ENCODE data around the gene SHB.

Gene SHB

DNA sequence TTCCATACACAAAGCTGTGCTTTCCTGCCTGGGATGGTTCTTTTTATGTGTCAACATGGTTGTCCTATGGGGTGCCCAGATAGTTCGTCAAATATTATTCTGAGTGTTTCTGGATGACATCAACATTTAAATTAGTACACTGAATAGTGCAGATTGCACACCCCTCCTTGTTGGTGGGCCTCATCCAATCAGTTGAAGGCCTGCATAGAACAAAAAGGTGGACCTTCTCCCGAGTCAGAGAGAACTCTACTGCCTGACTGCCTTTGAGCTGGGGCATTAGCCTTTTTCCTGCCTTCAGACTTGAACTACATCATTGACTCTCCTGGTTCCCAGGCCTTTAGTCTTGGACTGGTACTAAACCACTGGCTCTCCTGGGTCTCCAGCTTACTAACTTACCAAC, 80.4 kb downstream of the SHB start:
- DNase-seq (ENCODE audit: low read depth) = no peak

DNA sequence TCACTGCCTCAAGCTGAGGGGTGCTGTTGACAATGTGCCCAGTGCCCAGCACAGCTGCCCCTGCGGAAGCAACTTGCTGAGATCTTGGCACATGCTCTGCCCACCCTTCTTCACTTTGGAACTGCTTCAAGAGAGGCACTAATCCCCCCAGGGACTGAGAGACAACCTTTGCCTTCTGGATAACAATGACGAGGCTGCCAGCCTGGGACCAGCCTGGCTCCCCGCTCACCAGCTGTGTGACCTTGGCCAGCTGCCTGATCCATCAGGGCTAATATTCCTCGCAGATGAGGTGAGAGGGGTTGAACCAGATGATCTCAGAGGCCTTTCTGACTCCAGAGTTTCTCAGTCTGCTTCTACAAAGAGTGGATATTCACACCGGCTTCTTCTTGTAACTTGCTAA, 81.0 kb downstream of the SHB start:
- no peak for DNase-seq (ENCODE audit: low read depth)

DNA sequence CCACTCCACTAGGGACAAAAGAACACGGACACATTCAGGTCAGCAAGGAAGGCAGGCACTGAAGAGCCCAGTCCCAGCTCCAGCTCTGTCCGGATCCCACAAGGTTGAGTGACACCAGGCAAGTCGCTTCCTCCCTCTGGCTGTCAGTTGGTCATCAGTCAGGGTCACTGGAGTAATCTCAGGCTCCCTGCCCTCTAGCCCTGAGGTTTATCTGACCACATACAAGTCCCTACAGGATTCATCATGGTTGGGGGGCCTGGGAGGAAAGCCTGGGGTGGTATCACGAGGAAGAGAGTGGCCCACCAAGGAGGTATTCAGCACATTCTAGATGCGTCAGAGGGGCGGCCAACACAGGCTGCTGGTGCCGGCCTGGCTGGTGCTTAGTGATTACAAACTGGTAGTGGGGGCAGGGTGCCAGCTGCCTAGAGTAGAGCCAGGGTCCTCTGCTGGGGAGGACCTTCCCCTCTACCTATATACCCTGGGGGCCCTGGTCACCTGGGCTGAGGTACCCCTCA, 81.5 kb downstream of the SHB start:
- DNase-seq (ENCODE audit: low read depth) = no peak

DNA sequence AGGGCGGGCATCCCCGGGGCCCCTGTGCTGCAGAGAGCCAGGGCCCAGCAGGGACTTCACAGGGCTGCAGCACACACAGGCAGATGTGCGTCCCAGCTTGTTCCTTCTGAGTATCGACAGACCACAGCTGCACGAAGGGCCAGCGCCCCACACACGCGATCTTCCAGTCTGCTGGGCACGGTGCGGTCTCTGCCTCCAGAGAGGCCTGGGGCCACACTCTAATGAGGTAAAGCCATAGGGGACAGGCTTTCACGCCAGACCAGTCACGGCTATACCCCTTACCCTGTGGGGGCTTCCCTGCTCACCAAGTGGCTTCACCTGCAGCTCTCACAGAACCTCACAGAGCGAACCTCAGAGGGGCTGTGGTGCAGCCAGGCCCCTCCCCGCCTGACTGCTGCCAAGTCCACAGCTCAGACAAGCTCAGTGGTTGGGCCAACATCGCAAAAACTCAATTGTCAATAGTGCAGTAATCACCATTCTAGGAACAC, 82.2 kb downstream of the SHB start:
- DNase-seq (ENCODE audit: low read depth) = no peak

DNA sequence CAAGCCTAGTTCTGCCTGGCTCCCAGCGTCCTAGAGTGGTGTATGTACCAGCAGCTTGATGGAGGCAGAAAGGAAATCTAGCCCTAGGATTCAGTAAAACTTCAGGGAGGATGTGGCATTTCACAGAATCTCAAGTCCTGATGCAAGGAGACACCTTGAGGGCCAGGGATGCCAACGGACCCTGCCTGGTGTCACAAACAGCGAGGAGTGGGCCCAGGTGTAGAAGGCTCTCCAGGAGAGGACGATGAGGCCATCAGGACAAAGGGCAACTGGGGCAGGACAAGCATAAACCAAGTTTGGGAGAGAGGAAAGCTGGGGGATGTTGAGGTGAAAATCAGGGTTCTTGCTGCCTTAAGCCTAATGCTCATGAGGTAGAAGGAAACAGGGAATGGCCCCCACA, 83.0 kb downstream of the SHB start:
- no peak for DNase-seq (ENCODE audit: low read depth)

DNA sequence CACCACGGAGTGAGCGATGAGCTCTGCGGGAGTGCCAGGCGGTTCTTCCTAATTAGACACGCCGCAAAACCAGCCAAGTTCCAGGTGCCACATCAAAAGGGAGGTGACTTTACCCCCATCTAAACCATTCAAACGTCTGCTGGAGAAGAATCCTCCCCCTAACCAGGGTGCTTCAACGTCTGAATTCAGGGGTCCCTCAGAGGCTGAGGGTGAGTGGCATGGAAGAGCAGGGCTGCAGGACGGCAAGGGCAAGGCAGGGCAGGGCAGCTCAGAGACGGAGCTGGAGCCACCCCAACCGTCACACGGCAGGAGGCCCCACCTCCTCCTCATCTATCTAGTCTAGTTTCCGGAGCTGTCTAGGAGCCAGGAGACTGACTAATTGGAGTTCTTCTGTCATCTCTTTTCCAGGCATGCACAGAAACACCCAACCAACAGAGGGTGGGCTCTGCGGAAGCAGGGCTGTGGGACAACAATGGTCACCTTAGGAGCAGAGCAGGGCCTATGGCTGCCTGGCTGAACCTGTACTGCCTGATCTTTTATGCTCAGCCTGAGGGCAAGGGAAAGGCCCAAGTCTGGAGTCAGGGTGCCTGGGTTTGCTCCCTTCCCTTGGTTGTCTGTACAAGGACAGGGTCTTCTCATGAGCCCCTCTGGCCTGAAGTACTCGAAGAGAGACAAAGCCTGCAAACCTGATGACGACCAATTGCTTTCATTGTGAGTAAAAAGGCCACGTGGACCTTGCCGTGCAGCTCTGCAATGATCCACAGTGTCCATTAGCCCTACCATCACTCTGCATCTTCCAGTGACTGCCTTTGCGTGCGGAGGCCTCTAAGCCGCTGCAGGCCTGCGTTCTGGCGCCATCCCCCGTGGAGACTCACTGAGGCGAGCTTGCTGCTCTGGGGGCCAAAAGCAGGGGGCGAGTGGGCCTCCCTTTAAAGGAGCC, 84.1 kb downstream of the SHB start:
- no peak for DNase-seq (ENCODE audit: low read depth)

DNA sequence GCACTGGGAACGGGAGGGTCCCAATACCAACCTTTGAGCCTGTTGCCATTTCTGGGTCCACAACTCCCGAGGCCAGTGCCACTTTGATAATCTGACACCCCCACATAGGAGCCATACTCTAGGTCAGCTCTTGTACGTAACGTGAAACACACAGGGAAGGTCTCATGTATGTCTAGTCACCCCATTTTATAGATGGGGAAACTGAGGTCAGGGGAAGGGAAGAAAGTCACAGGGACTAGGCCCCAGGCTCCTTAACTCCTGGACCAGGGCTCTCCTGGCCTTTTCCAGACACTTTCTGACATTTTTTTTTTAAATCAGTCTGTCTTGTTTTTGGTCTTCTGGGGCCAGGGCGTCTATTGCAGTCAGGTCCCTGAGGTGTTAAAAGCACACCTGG, 84.8 kb downstream of the SHB start:
- DNase-seq (ENCODE audit: low read depth) = no peak

DNA sequence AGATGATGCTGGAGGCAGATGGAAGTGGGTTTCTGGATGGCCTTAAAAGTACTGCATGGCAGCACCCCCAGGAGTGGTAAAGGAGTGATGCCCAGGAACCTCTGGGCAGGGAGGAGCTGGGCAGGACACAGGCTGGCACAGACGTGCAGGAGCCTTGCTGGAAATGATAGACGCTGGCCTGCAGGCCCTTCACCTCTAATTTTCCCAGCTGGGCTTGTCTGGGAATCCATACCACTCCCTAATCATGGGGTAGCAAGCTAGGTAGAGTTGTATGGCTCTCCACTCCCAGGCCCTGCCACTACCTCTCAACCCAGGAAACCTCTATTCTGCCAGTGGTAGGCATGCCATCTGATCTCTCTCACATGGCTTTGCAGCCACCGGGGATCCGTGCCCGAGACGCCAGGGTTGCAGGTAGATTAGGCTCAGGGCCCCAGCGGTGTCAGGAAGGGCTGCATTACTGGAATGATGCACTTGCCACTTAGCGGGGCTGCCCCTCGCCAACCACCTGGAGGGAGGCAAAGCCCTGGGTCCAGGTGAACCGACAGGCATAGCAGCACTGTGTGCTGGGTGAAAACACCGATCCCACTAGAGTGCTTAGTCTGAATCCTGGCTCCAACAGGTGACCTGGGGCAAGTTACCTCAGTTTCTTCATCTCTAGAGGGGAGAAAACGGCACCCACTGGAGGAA, 85.5 kb downstream of the SHB start:
- no peak for DNase-seq (ENCODE audit: low read depth)

DNA sequence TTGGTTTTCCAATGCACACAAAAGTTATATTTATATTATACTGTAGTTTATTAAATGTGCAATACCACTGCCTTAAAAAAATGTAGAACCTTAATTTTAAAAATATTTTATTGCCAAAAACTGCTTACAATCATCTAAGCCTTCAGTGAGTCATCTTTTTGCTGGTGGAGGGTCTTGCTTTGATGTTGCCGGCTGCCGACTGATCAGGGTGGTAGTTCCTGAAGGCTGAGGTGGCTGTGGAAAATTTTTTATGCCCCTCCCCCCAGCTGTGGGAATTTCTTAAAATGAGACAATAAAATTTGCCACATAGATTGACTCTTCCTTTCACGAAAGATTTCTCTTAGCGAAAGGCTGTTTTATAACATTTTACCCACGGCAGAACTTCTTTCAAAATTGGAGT, 89.2 kb downstream of the SHB start:
- no peak for DNase-seq (ENCODE audit: low read depth)

DNA sequence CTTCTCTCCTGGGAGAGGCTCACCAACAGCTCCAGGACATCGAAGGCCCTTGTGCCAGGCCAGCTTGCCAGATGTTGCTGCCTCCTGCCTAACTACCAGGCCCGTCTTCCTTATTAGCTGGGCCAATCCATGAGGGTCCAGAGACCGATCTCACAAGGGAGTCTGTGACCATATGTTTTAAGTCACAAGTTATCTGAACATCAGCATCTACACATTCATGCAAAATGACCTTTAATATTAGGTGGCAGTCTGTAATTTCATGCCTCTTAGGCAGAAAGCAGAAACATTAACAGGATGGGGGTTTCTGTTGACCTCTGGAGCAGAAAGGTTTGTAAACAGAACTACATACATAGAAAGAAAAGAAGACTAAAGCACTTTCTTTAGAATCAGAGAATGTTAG, 90.0 kb downstream of the SHB start:
- DNase-seq (ENCODE audit: low read depth) = no peak

DNA sequence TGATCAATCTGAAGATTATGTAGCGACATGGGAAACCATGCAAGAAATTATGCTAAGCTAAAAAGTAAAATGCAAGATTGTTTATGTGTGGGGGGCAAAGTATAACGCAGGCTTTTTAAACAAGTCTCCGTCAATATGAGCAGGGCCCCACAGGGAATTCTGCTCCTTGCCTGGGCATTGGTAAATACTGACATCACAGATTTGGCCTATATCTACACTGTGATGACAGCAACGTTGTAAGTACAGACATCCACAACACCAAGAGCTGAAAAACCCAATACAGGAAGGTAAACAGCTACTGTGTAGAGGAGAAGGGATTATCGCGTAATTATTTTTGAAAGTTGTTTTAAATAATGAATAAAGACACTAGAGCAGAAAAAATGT, 90.6 kb downstream of the SHB start:
- DNase-seq (ENCODE audit: low read depth) = no peak

DNA sequence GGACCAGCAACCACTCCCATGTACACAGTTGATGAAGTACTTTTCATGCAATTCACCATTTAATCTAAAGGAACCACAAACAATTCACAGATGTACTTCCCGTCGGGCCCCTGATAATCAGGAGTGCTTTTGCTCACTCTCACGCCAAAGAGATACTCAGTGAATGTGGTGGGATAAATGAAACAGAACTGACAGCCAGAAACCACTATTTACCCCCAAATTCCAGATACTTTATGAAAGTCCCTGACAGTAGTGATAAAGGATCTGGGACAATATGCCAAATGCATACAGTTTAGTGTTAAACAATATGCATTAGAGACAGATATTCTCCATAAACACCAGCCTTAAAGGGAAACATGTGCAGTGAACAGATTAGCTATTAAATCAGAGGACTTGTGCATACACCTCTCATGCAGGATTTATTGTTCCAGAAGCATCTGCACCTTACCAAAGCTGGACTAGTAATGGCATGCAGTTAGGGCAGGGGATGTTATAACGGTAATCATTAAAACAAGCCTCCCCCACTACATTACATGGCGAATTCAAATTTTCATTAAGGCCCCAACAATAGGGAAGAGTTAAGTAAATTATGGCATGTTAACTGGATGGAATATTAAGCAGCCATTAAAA, 91.1 kb downstream of the SHB start:
- no peak for DNase-seq (ENCODE audit: low read depth)

DNA sequence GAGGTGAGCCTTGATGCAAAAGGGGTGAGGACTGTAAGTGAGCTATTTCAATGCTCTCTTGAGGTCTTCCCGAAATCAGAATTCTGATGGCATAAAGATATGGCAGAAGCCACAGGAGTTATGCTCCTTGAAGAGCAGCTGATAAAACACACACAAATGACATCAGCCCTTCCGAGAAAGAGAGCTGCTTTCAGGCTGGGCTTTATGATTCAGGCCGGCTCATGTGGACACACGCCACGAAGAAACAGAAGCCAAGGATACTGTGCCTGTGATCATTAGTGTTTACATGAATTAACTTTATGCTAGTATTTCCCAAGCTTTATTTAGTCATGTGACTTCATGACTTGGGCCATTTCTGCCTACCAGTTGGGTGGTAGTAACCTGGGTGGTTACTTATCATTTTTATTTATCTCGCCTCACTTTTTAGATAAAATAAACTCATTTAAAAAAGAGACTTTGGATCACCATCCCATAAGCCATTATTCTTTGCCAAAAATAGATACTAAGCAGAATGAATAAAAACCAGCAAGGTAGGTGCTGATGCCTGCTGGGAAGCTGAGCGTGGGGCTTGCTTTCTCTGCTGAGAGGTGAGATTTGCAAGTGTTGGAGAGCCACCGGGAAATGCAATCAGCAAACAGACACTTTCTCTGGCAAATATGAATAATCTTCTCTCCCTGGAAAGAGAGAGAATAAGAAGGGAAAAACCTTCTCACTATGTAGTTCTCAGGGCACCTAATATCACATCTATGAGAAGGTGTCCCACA, 92.1 kb downstream of the SHB start:
- DNase-seq (ENCODE audit: low read depth) = no peak

DNA sequence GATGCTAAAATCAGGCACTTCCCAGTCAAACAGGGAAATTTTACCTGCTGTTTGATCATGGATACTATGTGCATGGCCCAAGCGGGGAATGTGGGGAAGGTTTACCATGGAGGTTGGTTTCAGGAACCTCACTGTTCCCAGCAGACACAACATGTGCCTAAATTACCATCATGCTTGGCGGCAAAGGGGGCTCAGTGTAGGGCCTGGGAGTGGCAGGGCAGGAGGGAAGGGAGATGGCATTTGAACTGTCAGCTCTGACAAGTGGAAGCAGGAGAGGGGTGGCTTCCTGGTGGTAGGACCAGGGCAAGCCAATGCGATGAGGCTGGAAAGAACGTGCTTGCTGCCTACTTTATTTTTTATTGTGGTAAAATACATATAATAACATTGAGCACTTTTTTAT, 93.4 kb downstream of the SHB start:
- DNase-seq (ENCODE audit: low read depth) = no peak

DNA sequence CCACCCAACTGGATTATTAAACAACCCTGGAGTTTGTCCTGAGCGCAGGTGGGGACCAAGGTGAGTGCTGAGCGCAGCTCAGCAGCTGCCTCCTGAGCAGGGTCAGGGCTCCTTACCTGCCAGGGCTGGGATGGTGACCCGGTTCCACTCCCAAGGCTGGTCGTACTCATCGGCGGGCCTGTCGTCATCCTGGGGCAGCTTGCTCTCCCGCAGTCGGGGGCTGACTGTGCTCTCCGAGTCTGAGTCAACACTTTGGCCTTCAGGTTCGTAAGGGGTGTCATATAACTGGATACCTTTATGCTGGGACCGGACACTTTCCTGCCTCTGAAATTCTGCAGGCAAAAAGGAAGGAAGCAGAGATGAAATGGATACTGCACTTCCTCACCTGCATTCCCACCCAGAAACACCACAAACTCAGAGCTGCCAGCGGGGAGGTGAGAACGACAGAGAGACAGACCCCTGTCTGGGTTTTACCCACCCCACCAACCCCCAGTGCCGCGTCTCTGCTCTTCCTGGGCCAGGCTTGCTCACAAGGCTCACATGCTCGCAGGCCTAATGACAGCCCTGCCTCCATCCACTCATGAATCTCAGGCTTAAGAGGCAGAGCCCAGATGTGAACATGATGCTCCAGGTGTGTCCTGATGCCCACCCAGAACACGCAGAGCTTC, 94.4 kb downstream of the SHB start:
- DNase-seq (ENCODE audit: low read depth) = no peak

DNA sequence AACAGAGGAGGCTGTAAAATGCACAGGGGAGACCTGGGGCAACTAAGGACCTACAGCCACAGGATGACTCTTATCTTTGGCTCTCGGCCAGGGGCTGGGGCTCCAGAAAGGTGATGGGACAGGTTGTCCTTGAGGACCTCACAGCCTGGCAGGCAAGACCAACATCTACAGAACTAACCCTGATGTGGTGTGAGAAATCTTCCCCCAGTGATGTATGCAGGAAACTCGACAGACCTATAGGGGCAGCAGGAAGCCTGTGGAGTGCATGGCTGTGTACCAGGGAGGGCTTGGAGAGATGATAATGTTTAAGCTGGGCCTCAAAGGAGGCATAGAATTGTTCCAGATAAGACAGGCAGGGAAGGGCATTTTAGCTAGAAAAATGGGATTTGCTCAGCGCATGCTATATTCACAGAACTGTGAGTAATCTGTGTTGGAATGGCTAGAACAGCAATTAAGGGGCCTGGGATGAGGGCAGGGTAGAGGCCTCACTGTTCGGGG, 96.6 kb downstream of the SHB start:
- no peak for DNase-seq (ENCODE audit: low read depth)

DNA sequence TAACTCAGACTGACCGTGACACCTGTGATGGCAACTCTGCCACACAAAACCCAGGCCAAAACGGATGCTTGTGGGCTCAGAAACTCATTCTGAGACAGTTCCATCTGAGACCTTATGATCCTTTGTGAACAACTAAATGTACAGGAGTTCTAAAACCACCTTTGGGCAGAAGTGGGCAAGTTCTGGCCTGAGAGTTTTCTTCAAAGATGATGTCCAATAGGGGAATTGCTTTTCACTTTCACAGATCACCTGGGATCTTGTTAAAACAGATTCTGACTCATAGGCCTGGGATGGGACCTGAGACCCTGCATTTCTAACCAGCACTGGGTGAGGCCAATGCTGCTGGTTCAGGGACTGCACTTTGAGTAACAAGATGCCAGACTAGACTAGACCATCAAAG, 97.3 kb downstream of the SHB start:
- no peak for DNase-seq (ENCODE audit: low read depth)

DNA sequence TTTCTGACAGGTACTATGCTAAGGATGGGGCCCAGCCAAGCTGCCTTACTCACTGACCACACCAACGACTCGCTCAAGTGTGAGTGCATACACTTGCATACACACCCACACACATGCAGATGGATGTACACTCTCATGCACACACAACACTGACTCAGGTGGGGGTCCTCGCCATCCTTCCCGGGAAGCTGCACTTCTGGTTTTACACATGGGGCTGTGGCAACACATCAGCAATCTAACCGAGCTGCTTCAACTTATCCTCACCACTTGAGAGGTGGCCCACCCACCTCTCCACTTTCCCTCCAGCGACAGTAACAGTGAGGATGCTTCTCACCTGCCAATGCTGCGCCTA, 97.9 kb downstream of the SHB start:
- DNase-seq (ENCODE audit: low read depth) = no peak

DNA sequence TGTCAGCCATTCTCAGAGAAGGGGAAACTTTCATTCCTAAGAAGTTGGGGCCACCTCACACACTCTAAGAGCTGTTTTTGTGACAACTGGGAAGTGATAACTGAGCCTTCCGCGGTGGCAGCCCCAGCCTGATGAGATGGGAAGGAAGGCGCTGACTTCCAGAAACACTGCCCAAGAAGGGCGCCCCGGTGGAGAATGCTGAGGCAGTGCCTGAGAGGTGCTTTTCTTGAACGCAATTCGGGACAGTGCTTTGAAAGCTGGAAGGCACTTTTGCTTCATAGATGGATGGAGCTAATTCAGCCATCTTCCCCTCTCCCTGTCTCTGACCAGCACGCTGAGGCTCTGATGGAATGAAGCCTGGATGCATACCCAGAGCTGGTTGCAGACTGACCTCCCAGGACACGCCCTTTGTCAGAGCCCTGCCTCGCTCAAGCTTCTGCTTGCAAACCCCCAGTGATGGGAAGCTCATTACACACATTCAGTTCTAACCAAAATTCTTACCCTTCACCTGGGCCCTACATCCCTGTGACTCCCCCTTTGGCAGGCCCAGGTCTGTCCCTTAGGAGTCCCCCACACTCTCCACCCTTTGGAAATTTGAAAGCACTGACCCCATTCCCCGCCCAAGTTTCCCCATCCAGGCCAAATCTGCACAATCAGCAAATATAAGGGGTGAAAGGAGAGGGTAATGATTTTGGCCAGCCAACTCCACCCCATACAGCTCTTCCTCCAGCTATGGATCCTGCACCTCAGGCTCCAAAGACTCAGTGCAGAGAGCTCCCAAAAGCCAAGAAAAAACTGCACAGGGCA, 98.5 kb downstream of the SHB start:
- DNase-seq (ENCODE audit: low read depth) = no peak

DNA sequence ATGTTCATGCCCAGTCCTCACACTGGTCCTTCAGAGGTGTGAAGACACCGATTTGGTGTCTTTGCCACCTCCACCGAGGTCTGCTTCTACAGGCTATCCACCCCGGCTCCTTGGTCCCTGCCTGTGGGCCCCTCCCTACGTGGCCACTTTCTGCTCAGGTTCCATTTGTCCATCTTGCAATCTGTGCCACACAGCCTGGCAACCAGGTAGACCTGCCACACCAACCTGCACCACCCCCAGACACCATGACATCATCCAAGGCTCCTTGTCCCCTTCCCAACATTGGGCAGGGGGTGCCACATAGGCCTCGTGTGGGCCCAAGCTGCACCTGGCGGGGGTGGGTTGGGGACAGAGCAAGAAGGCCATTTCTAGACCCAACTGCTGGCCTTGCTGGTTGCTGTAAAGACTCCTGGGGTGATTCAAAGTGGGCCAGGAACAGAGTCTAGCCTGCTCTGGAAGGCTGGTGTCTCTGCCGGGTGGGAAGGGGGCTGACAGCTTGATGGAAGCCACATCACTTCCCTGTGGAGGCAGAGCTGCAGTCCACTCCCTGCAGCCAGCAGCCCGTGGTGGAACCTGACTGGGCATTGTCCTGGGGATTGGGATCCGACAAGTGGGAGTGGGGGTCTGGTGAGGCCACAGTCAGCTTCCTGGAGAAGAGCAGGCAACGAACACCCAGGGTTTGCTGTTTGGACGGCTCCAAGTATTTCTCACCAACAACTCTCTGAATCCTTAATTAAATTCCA, 99.3 kb downstream of the SHB start:
- DNase-seq (ENCODE audit: low read depth) = no peak

Measured in HS-27A (cell line).